CD4-positive, alpha-beta T cell treated with Interferon alpha-2 for 1 hour (primary cell): Measurements from ENCODE around the gene UBL4B.
A peak's percentile ranks its signal among the peaks of the same experiment; 100 is the strongest.

ENCODE experiments used
- DNase-seq, 2 donors: peaks; one replicate each; pipeline ENCODE4 v3.0.0-alpha.2; 2020 to 2022

The UBL4B gene

GRCh38 chr1:110118636-110119396 is 6.6 kb downstream of the UBL4B start:
- DNase-seq = no peak

- DNase-seq = no peak
Observed at GRCh38 chr1:110119843-110120242, 7.6 kb downstream of the UBL4B start.

GRCh38 chr1:110120960-110121561 is 8.8 kb downstream of the UBL4B start:
- no peak for DNase-seq

GRCh38 chr1:110123224-110123623 is 11.0 kb downstream of the UBL4B start:
- DNase-seq = no peak

GRCh38 chr1:110125810-110126209 is 13.6 kb downstream of the UBL4B start:
- DNase-seq = no peak

GRCh38 chr1:110130113-110130591 is 17.9 kb downstream of the UBL4B start:
- DNase-seq = no peak

- DNase-seq = no peak
Observed at GRCh38 chr1:110130989-110131388, 18.7 kb downstream of the UBL4B start.

- no peak for DNase-seq
Observed at GRCh38 chr1:110132682-110133081, 20.4 kb downstream of the UBL4B start.

- no peak for DNase-seq
Observed at GRCh38 chr1:110133436-110133835, 21.2 kb downstream of the UBL4B start.

- no peak for DNase-seq
Observed at GRCh38 chr1:110134050-110134595, 21.9 kb downstream of the UBL4B start.

- no peak for DNase-seq
Observed at GRCh38 chr1:110135246-110135645, 23.0 kb downstream of the UBL4B start.

- no peak for DNase-seq
Observed at GRCh38 chr1:110135666-110136065, 23.4 kb downstream of the UBL4B start.

GRCh38 chr1:110136911-110137310 is 24.7 kb downstream of the UBL4B start:
- peak; percentile 6 to 13 for DNase-seq

- no peak for DNase-seq
Observed at GRCh38 chr1:110138956-110139355, 26.7 kb downstream of the UBL4B start.

- DNase-seq = no peak
Observed at GRCh38 chr1:110144366-110144765, 32.1 kb downstream of the UBL4B start.

- no peak for DNase-seq
Observed at GRCh38 chr1:110148961-110149360, 36.7 kb downstream of the UBL4B start.

- DNase-seq = no peak
Observed at GRCh38 chr1:110150330-110151174, 38.3 kb downstream of the UBL4B start, which contains the start of gene SLC6A17. Gene SLC6A17 (plus strand): TSS chr1:110150494. CDS start chr1:110166930, 16,436 bp downstream.

- no peak for DNase-seq
Observed at GRCh38 chr1:110151175-110151669, 39.0 kb downstream of the UBL4B start.

- DNase-seq = no peak
Observed at GRCh38 chr1:110152133-110152785, 40.0 kb downstream of the UBL4B start.

- no peak for DNase-seq
Observed at GRCh38 chr1:110153407-110153950, 41.2 kb downstream of the UBL4B start.

GRCh38 chr1:110155878-110156522 is 43.8 kb downstream of the UBL4B start:
- DNase-seq = peak in 1 of 2 donors; percentile 25
